ENCODE measurements around the gene FKRP.

Gene FKRP

GRCh38 chr19:46732172-46732938, 13.5 kb upstream of the FKRP start (continued):
- no peak for TF ChIP-seq ISL1 (CRISPR knock-in tag; IDR thresholded peaks at IDR 0.05)
- no peak for TF ChIP-seq GLIS3 (CRISPR knock-in tag; IDR thresholded peaks at IDR 0.05)
- no peak for TF ChIP-seq TOX (CRISPR knock-in tag; IDR thresholded peaks at IDR 0.05; ENCODE audit: borderline replicate concordance)
- no peak for TF ChIP-seq POU6F1 (CRISPR knock-in tag; IDR thresholded peaks at IDR 0.05; ENCODE audit: borderline replicate concordance, low read depth)
- TF ChIP-seq TSHZ2 (CRISPR knock-in tag; IDR thresholded peaks at IDR 0.05): no peak
- TF ChIP-seq TCF4 (CRISPR knock-in tag; IDR thresholded peaks at IDR 0.05; ENCODE audit: borderline replicate concordance): no peak
- no peak for TF ChIP-seq CSDC2 (CRISPR knock-in tag; IDR thresholded peaks at IDR 0.05)
- TF ChIP-seq ESRRG (CRISPR knock-in tag; IDR thresholded peaks at IDR 0.05): no peak
- TF ChIP-seq ZNF70 (CRISPR knock-in tag; IDR thresholded peaks at IDR 0.05): no peak
- TF ChIP-seq ZC3H10 (CRISPR knock-in tag; IDR thresholded peaks at IDR 0.05): no peak

- no peak for ATAC-seq
- TF ChIP-seq GLIS3 (CRISPR knock-in tag; IDR thresholded peaks at IDR 0.05) (no peak), CREB5 (CRISPR knock-in tag; IDR thresholded peaks at IDR 0.05; ENCODE audit: low read depth) (no peak), PATZ1 (CRISPR knock-in tag; IDR thresholded peaks at IDR 0.05; ENCODE audit: borderline replicate concordance) (no peak), BACH2 (CRISPR knock-in tag; IDR thresholded peaks at IDR 0.05; ENCODE audit: borderline replicate concordance) (no peak), ESRRG (CRISPR knock-in tag; IDR thresholded peaks at IDR 0.05) (no peak), SNAI2 (CRISPR knock-in tag; IDR thresholded peaks at IDR 0.05) (no peak), CSRNP3 (CRISPR knock-in tag; IDR thresholded peaks at IDR 0.05) (no peak), TOX (CRISPR knock-in tag; IDR thresholded peaks at IDR 0.05; ENCODE audit: borderline replicate concordance) (no peak), ARNTL (CRISPR knock-in tag; IDR thresholded peaks at IDR 0.05; ENCODE audit: borderline replicate concordance, low read depth) (no peak), OSR1 (CRISPR knock-in tag; IDR thresholded peaks at IDR 0.05) (no peak), PPARA (CRISPR knock-in tag; IDR thresholded peaks at IDR 0.05; ENCODE audit: borderline replicate concordance) (no peak), ZNF8 (CRISPR knock-in tag; IDR thresholded peaks at IDR 0.05) (no peak), RARB (CRISPR knock-in tag; IDR thresholded peaks at IDR 0.05) (no peak), ZFP3 (CRISPR knock-in tag; IDR thresholded peaks at IDR 0.05) (no peak), POU6F1 (CRISPR knock-in tag; IDR thresholded peaks at IDR 0.05; ENCODE audit: borderline replicate concordance, low read depth) (no peak)
Measured at GRCh38 chr19:46732966-46733689, 12.7 kb upstream of the FKRP start.
